OCI-M2 (cell line): ENCODE results near the gene RHOBTB3.
"Not testable (repeated sequence)": the region's sequence is repeated elsewhere in the genome, so short reads cannot be mapped to it uniquely, and the experiment has no call there.

Experiments
- DNase-seq: peaks from one replicate; lab custom pipeline; 2025; ENCODE audit not compliant: unreplicated experiment; lab: John Stamatoyannopoulos, UW

RHOBTB3 gene

GRCh38 chr5:95817430-95817829 is 86.3 kb downstream of the RHOBTB3 start:
- no peak for DNase-seq

GRCh38 chr5:95818181-95819147 is 87.3 kb downstream of the RHOBTB3 start:
- no peak for DNase-seq

DNA sequence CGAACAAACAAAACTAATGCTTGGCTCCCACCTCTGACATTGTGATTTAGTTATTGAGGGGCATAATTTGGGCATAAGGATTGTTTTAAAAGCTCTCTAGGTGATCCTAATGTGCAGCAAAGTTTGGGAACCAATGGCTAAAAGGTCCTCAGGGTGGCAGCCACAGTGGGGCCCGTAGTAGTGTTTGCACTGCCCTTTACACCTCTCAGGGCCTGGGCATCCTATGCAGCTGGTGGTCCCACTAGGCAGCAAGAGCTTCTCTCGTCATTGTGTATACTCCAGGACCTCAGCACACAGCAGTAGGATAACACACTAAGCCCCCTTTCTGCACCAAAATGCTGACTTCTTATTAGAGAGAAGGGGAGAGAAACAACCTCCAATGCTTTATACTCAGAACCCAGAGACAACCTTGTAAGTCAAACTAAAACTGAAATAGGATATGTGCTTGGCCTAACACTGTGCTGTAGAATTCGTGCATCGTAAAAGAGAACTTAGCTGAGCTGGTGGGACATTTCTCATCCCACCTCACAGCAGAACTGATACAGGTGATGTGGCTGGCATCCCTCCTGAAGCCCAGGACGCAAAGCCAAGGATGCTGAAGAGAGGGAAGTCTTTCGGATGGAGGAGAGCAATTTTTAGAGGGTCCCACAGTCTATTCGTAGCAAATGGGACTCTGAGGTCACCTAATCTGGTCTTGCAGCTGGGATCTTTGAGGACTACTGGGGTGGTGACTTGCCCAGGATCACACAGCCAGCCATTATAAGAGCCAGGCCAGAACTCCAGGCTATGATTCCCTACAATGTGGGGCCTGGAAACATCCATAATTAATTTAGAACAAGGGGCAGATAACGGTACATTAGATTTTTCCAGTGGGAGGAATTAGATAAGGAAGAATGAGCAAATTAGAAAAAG is 90.2 kb downstream of the RHOBTB3 start:
- DNase-seq: no peak

GRCh38 chr5:95822043-95822541 is 91.0 kb downstream of the RHOBTB3 start:
- no peak for DNase-seq

DNA sequence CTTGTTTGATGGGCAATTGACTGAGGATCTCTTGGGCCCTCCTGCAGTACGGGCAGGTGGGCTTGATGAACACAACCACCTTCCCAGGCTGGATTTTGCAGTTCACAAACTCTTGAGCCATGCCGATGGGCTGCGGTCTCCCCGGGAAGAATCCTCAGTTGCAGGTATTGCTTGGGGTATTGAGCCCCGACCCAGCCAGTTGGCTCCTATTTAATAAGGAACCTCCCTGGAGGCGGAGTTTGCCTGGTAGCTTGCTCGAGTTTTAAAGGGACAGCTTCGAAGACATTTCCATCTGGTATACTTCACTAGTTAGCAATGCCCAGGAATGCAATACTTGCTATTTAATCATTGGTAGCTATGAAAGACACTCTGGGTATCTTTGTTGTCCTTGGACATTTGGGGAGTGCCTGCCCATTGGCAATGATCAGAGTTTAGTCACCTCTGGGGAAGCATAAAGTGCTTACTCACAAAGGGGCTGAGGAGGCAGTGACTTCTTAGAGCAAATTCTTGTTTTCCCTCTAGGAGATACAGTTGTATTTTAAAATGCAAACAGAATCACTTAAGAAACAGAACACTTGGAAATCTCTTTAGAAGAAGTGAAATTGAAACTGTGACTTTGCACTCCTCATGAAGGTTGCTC is 91.5 kb downstream of the RHOBTB3 start, which contains the start of gene GLRX:
TSS of gene GLRX (minus strand) at position 185 of the 640 bp plus-strand sequence. CDS start at position 121, 64 bp downstream.
- no peak for DNase-seq

GRCh38 chr5:95823218-95823737 is 92.1 kb downstream of the RHOBTB3 start:
- no peak for DNase-seq

GRCh38 chr5:95823738-95824609 is 92.8 kb downstream of the RHOBTB3 start:
- DNase-seq: no peak

GRCh38 chr5:95824747-95825146 is 93.6 kb downstream of the RHOBTB3 start:
- no peak for DNase-seq

GRCh38 chr5:95825495-95825894 is 94.4 kb downstream of the RHOBTB3 start:
- DNase-seq: no peak

DNA sequence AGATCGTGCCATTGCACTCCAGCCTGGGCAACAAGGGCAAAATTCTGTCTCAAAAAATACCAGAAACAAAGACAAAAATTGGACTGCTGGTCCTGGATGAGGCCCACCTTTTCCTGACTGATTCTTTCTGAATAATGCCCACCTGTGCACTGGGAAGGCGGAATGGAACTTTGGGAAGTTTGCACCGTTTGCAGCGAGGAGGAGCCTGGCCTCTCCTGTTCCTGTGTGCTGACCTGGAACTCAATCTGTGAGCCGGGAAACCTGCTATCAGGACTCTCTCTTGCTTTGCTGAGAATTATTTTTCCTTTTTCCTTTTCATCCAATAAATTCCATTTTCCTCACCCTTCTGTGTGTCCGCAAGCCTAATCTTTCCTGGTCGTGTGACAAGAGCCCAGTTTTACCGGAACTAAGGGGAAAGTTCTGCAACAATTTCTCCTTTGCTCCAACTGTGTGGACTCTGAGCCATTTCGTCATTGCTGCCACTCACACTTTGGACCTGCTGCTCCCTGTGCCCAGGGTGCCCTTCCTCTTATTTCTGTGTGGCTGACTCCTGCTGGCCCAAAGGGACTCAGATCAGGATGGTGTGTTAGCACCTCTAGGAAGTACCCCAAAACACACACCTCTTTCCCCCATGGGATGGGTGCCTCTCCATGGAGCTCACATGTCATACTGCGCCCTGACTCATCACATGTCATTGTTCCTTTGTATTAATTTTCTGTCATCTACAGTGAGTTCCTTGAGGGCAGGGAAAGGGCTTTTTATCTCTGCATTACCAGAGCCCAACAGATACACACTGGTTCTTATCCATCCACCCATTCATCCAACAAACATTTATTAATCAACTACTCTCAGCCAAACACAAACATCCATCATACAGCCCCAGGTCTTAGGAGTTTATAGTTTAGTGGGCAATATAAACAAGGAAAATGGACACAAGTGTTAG is 96.1 kb downstream of the RHOBTB3 start:
- no peak for DNase-seq

- no peak for DNase-seq
Measured at GRCh38 chr5:95827892-95828246, 96.7 kb downstream of the RHOBTB3 start.

DNA sequence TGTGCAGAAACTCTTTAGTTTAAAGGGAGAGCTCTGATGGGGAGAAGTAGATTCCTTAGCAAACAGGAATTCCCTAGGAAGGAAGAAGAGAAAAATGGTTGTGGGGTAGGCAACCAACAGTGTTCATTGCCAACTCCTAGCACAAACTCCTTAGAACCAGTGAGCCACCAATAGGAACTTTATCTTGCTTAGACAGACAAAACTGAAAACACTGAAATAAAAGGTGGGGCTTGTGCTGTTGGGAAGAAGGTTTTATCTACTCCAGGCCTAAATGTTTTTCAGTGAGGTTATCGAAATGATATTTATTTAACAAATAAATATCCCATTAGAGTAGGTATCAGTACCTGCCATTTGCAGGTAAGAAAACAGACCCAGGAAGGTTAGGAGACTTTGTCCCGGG is 99.1 kb downstream of the RHOBTB3 start:
- DNase-seq: no peak

GRCh38 chr5:95832664-95833063 is 101.5 kb downstream of the RHOBTB3 start:
- DNase-seq: no peak

- DNase-seq: no peak
Measured at GRCh38 chr5:95835682-95836385, 104.7 kb downstream of the RHOBTB3 start.

GRCh38 chr5:95836544-95836943 is 105.4 kb downstream of the RHOBTB3 start:
- no peak for DNase-seq

DNA sequence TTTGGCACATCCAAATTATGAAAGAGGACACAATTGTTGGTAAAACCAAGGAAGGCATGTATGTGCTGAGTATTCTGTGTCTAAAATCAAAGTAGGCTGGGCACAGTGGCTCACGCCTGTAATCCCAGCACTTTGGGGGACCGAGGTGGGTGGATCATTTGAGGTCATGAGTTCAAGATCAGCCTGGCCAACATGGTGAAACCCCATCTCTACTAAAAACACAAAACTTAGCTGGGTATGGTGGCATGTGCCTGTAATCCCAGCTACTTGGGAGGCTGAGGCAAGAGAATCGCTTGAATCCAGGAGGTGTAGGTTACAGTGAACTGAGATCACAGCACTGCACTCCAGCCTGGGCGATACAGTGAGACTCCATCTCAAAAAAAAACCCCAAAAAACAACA is 105.8 kb downstream of the RHOBTB3 start:
- not testable (repeated sequence) for DNase-seq

- DNase-seq: no peak
Measured at GRCh38 chr5:95837492-95837891, 106.4 kb downstream of the RHOBTB3 start.

- DNase-seq: no peak
Measured at GRCh38 chr5:95838001-95838520, 106.9 kb downstream of the RHOBTB3 start.
